GM23338 (cell line): ENCODE data around the gene UBE2F. TPM values are rescaled to one million over a fixed set of nuclear protein-coding genes. Genes with fewer than 3 reads are reported as not detected.
"Not testable (repeated sequence)": the region's sequence is repeated elsewhere in the genome, so short reads cannot be mapped to it uniquely, and the experiment has no call there.

Experiments
- ATAC-seq: fragments of 200-7000 bp; cut with Tn5 transposase; 3 replicates; pipeline ENCODE4 v1.9.1; 2020
- DNase-seq: peaks from one replicate; pipeline ENCODE4 v3.0.0-alpha.2; 2015; ENCODE audit warnings: low spot score
- H2AFZ ChIP-seq: fragments of 200-600 bp; sonication (generic); 2 replicates; pipeline ENCODE4 v1.8.0; 2016; ENCODE audit warnings: antibody characterized with exemption, mild to moderate bottlenecking, moderate library complexity
- H3F3A ChIP-seq: fragments of 200-600 bp; sonication (generic); replicated peaks from 2 replicates; pipeline ENCODE4 v1.8.0; 2017; ENCODE audit warnings: antibody characterized with exemption, mixed run types, low read depth
- H3K27ac ChIP-seq: fragments of 200-600 bp; sonication (generic); 2 replicates; pipeline ENCODE4 v1.6.1; 2016; ENCODE audit warnings: low read depth
- H3K27me3 ChIP-seq: fragments of 200-600 bp; sonication (generic); 2 replicates; pipeline ENCODE4 v1.8.0; 2016; ENCODE audit warnings: mild to moderate bottlenecking, mixed run types, moderate library complexity; ENCODE audit not compliant: insufficient read depth
- H3K36me3 ChIP-seq: fragments of 200-600 bp; sonication (generic); 2 replicates; pipeline ENCODE4 v1.8.0; 2016; ENCODE audit warnings: mild to moderate bottlenecking; ENCODE audit not compliant: insufficient read depth
- H3K4me1 ChIP-seq: fragments of 200-600 bp; sonication (generic); 2 replicates; pipeline ENCODE4 v1.8.0; 2016; ENCODE audit warnings: mild to moderate bottlenecking, moderate library complexity; ENCODE audit not compliant: insufficient read depth
- H3K4me2 ChIP-seq: fragments of 200-600 bp; sonication (generic); 2 replicates; pipeline ENCODE4 v1.7.1; 2017; ENCODE audit warnings: mixed run types
- H3K4me3 ChIP-seq: fragments of 200-600 bp; sonication (generic); 2 replicates; pipeline ENCODE4 v1.6.1; 2016; ENCODE audit warnings: mixed run types
- H3K79me2 ChIP-seq: fragments of 200-600 bp; sonication (generic); replicated peaks from 2 replicates; pipeline ENCODE4 v1.8.0; 2017; ENCODE audit warnings: mild to moderate bottlenecking; ENCODE audit not compliant: insufficient read depth
- H3K9me2 ChIP-seq: fragments of 200-600 bp; sonication (generic); 2 replicates; pipeline ENCODE4 v1.8.0; 2017; ENCODE audit not compliant: insufficient read depth
- H4K20me1 ChIP-seq: fragments of 200-600 bp; sonication (generic); replicated peaks from 2 replicates; pipeline ENCODE4 v1.8.0; 2017; ENCODE audit warnings: mild to moderate bottlenecking; ENCODE audit not compliant: insufficient read depth
- H3K27ac Mint-ChIP-seq: 2 replicates; pipeline ENCODE4 v1.8.0; 2020; ENCODE audit warnings: inconsistent platforms, mild to moderate bottlenecking, moderate library complexity, mixed read lengths
- H3K27me3 Mint-ChIP-seq: 3 replicates; pipeline ENCODE4 v1.8.0; 2022; ENCODE audit warnings: low read depth, mild to moderate bottlenecking, moderate library complexity, mixed read lengths, inconsistent platforms; ENCODE audit not compliant: insufficient read depth, poor library complexity
- H3K36me3 Mint-ChIP-seq: 3 replicates; pipeline ENCODE4 v1.8.0; 2021; ENCODE audit warnings: low read depth, mild to moderate bottlenecking, inconsistent platforms, moderate library complexity, mixed read lengths
- H3K4me1 Mint-ChIP-seq: 3 replicates; pipeline ENCODE4 v1.8.0; 2020; ENCODE audit warnings: mild to moderate bottlenecking, inconsistent platforms, mixed read lengths
- H3K4me3 Mint-ChIP-seq: 3 replicates; pipeline ENCODE4 v1.8.0; 2021; ENCODE audit warnings: moderate library complexity, mild to moderate bottlenecking, inconsistent platforms, mixed read lengths
- H3K9me3 Mint-ChIP-seq: 3 replicates; pipeline ENCODE4 v1.8.0; 2020; ENCODE audit warnings: moderate library complexity, mild to moderate bottlenecking, inconsistent platforms, mixed read lengths
- CREB1 ChIP-seq: fragments of 250-450 bp; sonication (Bioruptor Pico); IDR thresholded peaks from 2 replicates; pipeline ENCODE4 v1.5.0; 2020; ENCODE audit warnings: low read depth, mild to moderate bottlenecking, moderate library complexity
- EZH2phosphoT487 ChIP-seq: fragments of 200-600 bp; sonication (generic); IDR thresholded peaks from one replicate; pipeline ENCODE4 v1.8.1; 2018; ENCODE audit warnings: antibody characterized with exemption; ENCODE audit not compliant: unreplicated experiment
- NANOG ChIP-seq: IDR thresholded peaks from 2 replicates; pipeline ENCODE4 v1.6.1; 2016; ENCODE audit warnings: antibody characterized with exemption, borderline replicate concordance
- POLR2AphosphoS5 ChIP-seq: IDR thresholded peaks from 2 replicates; pipeline ENCODE4 v1.6.1; 2016; ENCODE audit warnings: antibody characterized with exemption, low read depth
- ZNF331 ChIP-seq: fragments of 250-450 bp; sonication (Bioruptor Pico); IDR thresholded peaks from 2 replicates; pipeline ENCODE4 v1.5.0; 2020; ENCODE audit warnings: low read depth, mild to moderate bottlenecking, moderate library complexity
- ZNF462 ChIP-seq: fragments of 250-450 bp; sonication (Bioruptor Pico); IDR thresholded peaks from 2 replicates; pipeline ENCODE4 v1.5.0; 2020; ENCODE audit warnings: mild to moderate bottlenecking, moderate library complexity
- polyA plus RNA-seq: library from polyadenylated mRNA; unstranded; fragments of >200 nt; fragmentation: Nextera tagmentation; extraction: Ambion mirVana; gene quantifications from 2 replicates; pipeline ENCODE4 v1.2.1, GENCODE V29; 2016
- total RNA-seq: library from RNA; depleted of rRNA; stranded (reverse); fragments of >200 nt; shearing (Covaris generic); gene quantifications from 2 replicates; pipeline ENCODE4 v1.2.3, GENCODE V29; 2014
- TF ChIP-seq, protein P1 (sequence below): IDR thresholded peaks from 2 replicates; pipeline ENCODE4 v1.6.1; 2016; ENCODE audit warnings: antibody characterized with exemption
- TF ChIP-seq, protein P2 (sequence below): IDR thresholded peaks from one replicate; pipeline ENCODE4 v1.6.1; 2018; ENCODE audit warnings: antibody characterized with exemption; ENCODE audit not compliant: unreplicated experiment
- TF ChIP-seq, protein P3 (sequence below), 2 experiments: fragments of 200-600 bp in 1 of 2; sonication (generic) in 1 of 2; conservative IDR thresholded peaks; 2 replicates each; pipeline versions ENCODE4 v1.5.1 to v1.6.1; 2016 to 2017; ENCODE audit warnings: antibody characterized with exemption in 2 of 2, low read depth in 2 of 2, mild to moderate bottlenecking in 2 of 2, moderate library complexity in 1 of 2

Gene UBE2F
- total and polyA plus RNA-seq, 2 experiments from 2014 or later = 98.2 to 106 TPM

DNA sequence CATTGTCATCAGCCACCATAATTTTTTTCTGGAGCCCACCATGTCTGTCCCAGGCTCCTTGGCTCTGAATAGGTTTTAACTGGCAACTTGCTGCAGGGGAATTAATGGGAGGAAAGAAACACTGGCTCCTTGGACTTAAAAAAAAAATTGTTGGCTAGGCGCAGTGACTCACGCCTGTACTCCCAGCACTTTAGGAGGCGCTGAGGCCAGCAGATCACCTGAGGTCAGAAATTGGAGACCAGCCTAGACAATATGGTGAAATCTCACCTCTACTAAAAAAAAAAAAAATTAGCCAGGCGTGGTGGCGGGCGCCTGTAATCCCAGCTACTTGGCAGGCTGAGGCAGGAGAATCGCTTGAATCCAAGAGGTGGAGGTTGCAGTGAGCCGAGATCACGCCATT lies 67.2 kb downstream of the UBE2F start:
- peaks cover 10% of the 10 kb centered on the region; the same call in 1 of the 2 replicates for H3K36me3 ChIP-seq
- H3K27ac Mint-ChIP-seq, H3K4me1 Mint-ChIP-seq, H3K27ac ChIP-seq, H3K9me2 ChIP-seq, H3K79me2 ChIP-seq, H3K4me3 ChIP-seq, H3K27me3 Mint-ChIP-seq, H3K9me3 Mint-ChIP-seq, H3K27me3 ChIP-seq, H3K4me3 Mint-ChIP-seq, DNase-seq, H2AFZ ChIP-seq, H4K20me1 ChIP-seq, H3K4me1 ChIP-seq, H3F3A ChIP-seq, H3K4me2 ChIP-seq, ATAC-seq: not testable (repeated sequence)
- peaks cover 49% of the 10 kb centered on the region for H3K36me3 Mint-ChIP-seq

DNA sequence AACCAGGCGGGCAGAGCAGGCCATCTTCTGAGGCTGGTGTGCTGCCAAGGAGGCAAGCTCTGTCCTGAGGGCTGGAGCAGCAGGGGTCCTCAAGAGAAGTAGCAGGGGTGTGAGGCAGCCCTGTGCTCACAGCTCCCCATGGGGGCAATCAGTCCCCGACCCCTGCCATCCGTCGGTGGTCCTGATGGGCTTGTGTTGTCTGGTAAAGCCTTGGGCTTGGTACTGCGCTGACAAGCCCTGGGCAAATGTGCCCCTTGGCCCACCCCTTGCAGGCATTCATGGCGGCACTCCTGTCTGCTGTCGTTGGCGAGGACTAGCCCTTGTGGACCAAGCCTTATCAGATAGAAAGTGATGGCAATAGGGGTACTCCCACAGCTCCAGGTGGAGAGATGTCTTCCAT lies 71.4 kb downstream of the UBE2F start:
- Histone ChIP-seq H3K4me2 (no peak overlapping the region), H3K79me2 (no peaks in the 10 kb centered on the region), H3K27me3 (no peaks in the 10 kb centered on the region), H3K36me3 (peaks cover 19% of the 10 kb centered on the region), H3K9me2 (no peaks in the 10 kb centered on the region), H3K4me3 (no peak overlapping the region), H4K20me1 (0 out of 2 replicates have a peak, but pooled peaks cover 7% of the 10 kb centered on the region), H3F3A (no peaks in the 10 kb centered on the region), H3K4me1 (no peaks in the 10 kb centered on the region), H2AFZ (no peak overlapping the region), H3K27ac (no peak overlapping the region)
- Mint-ChIP-seq H3K9me3 (no peaks in the 10 kb centered on the region), H3K27ac (no peak overlapping the region), H3K27me3 (no peaks in the 10 kb centered on the region), H3K4me3 (no peak overlapping the region), H3K4me1 (no peaks in the 10 kb centered on the region), H3K36me3 (peaks cover 40% of the 10 kb centered on the region)
- TF ChIP-seq, protein P1, sequence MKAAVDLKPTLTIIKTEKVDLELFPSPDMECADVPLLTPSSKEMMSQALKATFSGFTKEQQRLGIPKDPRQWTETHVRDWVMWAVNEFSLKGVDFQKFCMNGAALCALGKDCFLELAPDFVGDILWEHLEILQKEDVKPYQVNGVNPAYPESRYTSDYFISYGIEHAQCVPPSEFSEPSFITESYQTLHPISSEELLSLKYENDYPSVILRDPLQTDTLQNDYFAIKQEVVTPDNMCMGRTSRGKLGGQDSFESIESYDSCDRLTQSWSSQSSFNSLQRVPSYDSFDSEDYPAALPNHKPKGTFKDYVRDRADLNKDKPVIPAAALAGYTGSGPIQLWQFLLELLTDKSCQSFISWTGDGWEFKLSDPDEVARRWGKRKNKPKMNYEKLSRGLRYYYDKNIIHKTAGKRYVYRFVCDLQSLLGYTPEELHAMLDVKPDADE = no peak
- TF ChIP-seq EZH2phosphoT487 = no peak
- TF ChIP-seq CREB1 (CRISPR knock-in tag) = no peak
- no peak for TF ChIP-seq NANOG
- TF ChIP-seq, protein P2, sequence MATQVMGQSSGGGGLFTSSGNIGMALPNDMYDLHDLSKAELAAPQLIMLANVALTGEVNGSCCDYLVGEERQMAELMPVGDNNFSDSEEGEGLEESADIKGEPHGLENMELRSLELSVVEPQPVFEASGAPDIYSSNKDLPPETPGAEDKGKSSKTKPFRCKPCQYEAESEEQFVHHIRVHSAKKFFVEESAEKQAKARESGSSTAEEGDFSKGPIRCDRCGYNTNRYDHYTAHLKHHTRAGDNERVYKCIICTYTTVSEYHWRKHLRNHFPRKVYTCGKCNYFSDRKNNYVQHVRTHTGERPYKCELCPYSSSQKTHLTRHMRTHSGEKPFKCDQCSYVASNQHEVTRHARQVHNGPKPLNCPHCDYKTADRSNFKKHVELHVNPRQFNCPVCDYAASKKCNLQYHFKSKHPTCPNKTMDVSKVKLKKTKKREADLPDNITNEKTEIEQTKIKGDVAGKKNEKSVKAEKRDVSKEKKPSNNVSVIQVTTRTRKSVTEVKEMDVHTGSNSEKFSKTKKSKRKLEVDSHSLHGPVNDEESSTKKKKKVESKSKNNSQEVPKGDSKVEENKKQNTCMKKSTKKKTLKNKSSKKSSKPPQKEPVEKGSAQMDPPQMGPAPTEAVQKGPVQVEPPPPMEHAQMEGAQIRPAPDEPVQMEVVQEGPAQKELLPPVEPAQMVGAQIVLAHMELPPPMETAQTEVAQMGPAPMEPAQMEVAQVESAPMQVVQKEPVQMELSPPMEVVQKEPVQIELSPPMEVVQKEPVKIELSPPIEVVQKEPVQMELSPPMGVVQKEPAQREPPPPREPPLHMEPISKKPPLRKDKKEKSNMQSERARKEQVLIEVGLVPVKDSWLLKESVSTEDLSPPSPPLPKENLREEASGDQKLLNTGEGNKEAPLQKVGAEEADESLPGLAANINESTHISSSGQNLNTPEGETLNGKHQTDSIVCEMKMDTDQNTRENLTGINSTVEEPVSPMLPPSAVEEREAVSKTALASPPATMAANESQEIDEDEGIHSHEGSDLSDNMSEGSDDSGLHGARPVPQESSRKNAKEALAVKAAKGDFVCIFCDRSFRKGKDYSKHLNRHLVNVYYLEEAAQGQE = no peak
- TF ChIP-seq, protein P3, sequence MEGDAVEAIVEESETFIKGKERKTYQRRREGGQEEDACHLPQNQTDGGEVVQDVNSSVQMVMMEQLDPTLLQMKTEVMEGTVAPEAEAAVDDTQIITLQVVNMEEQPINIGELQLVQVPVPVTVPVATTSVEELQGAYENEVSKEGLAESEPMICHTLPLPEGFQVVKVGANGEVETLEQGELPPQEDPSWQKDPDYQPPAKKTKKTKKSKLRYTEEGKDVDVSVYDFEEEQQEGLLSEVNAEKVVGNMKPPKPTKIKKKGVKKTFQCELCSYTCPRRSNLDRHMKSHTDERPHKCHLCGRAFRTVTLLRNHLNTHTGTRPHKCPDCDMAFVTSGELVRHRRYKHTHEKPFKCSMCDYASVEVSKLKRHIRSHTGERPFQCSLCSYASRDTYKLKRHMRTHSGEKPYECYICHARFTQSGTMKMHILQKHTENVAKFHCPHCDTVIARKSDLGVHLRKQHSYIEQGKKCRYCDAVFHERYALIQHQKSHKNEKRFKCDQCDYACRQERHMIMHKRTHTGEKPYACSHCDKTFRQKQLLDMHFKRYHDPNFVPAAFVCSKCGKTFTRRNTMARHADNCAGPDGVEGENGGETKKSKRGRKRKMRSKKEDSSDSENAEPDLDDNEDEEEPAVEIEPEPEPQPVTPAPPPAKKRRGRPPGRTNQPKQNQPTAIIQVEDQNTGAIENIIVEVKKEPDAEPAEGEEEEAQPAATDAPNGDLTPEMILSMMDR (conservative IDR thresholded peaks at IDR 0.05; ENCODE audit: low read depth in 2 of 2) = no peak
- no peak for TF ChIP-seq ZNF331 (CRISPR knock-in tag)
- no peak for TF ChIP-seq ZNF462 (CRISPR knock-in tag)
- no peak for TF ChIP-seq POLR2AphosphoS5
- DNase-seq (no peak), ATAC-seq (no peak)
